ENCODE data around the gene ZSWIM7. TPM values are rescaled to one million over a fixed set of nuclear protein-coding genes. Genes with fewer than 3 reads are reported as not detected.
A peak's percentile ranks its signal among the peaks of the same experiment; 100 is the strongest.

ZSWIM7 gene
- total RNA-seq, 4 donors from 2014 or later, result 7.7 to 21.5 (median 12.9) TPM

DNA sequence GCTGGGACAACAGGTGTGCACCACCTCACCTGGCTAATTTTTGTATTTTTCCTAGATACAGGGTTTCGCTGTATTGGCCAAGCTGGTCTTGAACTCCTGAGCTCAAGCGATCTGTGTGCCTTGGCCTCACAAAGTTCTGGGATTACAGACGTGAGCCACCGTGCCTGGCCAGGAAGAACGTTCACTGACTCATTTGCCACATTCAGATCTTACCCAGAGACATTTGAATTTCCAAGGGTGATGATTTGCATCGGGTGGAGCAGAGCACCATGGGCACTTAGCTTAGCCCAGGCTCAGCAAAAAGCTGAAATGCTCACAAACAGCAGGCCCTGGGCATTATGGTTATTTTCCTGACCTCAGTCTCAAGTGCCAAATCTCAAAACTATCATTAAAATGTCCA, 69.1 kb downstream of the ZSWIM7 start:
- Histone ChIP-seq H3K27ac (no peak overlapping the region), H3K27me3 (no peaks in the 10 kb centered on the region), H3K4me3 (no peak overlapping the region), H3K36me3 (no peaks in the 10 kb centered on the region), H3K4me1 (no peaks in the 10 kb centered on the region), H3K9me3 (no peaks in the 10 kb centered on the region)
- TF ChIP-seq, protein P1, sequence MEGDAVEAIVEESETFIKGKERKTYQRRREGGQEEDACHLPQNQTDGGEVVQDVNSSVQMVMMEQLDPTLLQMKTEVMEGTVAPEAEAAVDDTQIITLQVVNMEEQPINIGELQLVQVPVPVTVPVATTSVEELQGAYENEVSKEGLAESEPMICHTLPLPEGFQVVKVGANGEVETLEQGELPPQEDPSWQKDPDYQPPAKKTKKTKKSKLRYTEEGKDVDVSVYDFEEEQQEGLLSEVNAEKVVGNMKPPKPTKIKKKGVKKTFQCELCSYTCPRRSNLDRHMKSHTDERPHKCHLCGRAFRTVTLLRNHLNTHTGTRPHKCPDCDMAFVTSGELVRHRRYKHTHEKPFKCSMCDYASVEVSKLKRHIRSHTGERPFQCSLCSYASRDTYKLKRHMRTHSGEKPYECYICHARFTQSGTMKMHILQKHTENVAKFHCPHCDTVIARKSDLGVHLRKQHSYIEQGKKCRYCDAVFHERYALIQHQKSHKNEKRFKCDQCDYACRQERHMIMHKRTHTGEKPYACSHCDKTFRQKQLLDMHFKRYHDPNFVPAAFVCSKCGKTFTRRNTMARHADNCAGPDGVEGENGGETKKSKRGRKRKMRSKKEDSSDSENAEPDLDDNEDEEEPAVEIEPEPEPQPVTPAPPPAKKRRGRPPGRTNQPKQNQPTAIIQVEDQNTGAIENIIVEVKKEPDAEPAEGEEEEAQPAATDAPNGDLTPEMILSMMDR (IDR thresholded peaks at IDR 0.05), result no peak
- TF ChIP-seq POLR2A (IDR thresholded peaks at IDR 0.05), result no peak
- DNase-seq, result peak in 1 of 3 donors; percentile 5

DNA sequence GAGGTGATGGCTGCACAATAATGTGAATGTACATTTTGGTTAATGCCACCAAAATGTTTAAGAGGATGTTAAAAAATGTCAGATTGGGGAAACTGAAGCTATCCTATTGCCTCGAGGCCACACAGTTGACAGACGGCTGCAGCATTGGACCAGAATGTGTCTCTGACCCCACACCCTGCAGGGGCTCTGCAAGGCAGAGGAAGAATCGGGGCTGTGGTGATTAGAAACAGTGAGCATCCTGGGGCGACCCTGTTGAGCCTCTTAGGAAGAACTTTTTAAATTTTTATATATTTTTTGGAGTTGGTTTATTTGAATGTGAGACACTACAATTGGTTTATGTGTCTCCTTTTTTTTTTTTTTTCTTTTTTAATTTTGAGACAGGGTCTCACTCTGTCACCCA, 69.6 kb downstream of the ZSWIM7 start:
- DNase-seq, result peak in 1 of 3 donors; percentile 11
- H3K4me1 ChIP-seq, result no peaks in the 10 kb centered on the region
- TF ChIP-seq, protein P1 (IDR thresholded peaks at IDR 0.05), result no peak
- no peak for TF ChIP-seq POLR2A (IDR thresholded peaks at IDR 0.05)
- H3K36me3 ChIP-seq, result no peaks in the 10 kb centered on the region
- H3K27ac ChIP-seq, result no peak overlapping the region
- H3K27me3 ChIP-seq, result no peaks in the 10 kb centered on the region
- H3K4me3 ChIP-seq, result no peak overlapping the region
- H3K9me3 ChIP-seq, result no peaks in the 10 kb centered on the region

DNA sequence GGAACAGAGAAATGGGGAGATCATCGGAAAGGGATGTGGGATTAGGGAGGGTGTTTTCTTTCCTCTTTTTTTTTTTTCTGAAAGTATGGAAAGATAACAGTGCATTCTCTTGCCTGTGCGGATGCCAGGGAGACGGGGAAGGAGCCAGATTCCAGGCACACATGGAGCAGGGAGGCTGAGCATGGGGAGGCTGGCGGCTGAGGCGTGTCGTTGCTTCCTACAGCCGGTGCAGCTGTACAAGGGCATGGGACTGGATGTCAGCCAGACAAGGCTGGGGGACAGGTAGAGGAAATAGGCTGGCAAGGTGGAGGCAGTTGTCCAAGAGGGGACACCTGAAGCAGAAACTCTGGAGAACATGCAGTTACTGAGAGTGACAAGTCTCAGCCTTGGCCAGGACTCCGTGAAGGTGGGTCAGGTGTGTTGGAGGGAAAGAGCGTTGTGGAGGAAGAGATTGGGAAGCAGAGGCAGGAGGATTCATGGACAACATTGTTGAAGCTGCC, 71.2 kb downstream of the ZSWIM7 start:
- no peak for TF ChIP-seq POLR2A (IDR thresholded peaks at IDR 0.05)
- TF ChIP-seq, protein P1 (IDR thresholded peaks at IDR 0.05), result no peak
- Histone ChIP-seq H3K36me3 (no peaks in the 10 kb centered on the region), H3K9me3 (no peaks in the 10 kb centered on the region), H3K4me1 (no peaks in the 10 kb centered on the region), H3K4me3 (no peak overlapping the region), H3K27me3 (no peaks in the 10 kb centered on the region), H3K27ac (no peak overlapping the region)
- DNase-seq, result peak in 1 of 3 donors; percentile 36

Other genes starting within 250 kb of the ZSWIM7 start
- 10 to 100 TPM in 2 of 4 donors, 1 to 10 TPM in 2; 7.2 to 16.5 (median 11.6) TPM for gene ADORA2B, start 54.6 kb downstream of the ZSWIM7 start, total RNA-seq
- gene TTC19, start 120 bp upstream of the ZSWIM7 start, total RNA-seq, result 100 to 1,000 TPM in 1 of 4 donors, 10 to 100 TPM in 3; 75.1 to 130 (median 92.0) TPM
- 100 to 1,000 TPM; 321 to 561 (median 467) TPM for gene NCOR1, start 215.8 kb upstream of the ZSWIM7 start, total RNA-seq
- gene PIGL, start 217.5 kb upstream of the ZSWIM7 start, total RNA-seq, result 100 to 1,000 TPM in 3 of 4 donors, 10 to 100 TPM in 1; 77.1 to 491 (median 144) TPM